NCI-H748 (cell line): ENCODE results near the gene ANTXRL.
A peak's percentile ranks its signal among the peaks of the same experiment; 100 is the strongest.
"Not testable (repeated sequence)": the region's sequence is repeated elsewhere in the genome, so short reads cannot be mapped to it uniquely, and the experiment has no call there.

Experiments
- DNase-seq: peaks from one replicate; lab custom pipeline; 2025; ENCODE audit not compliant: unreplicated experiment; lab: John Stamatoyannopoulos, UW

Gene ANTXRL

GRCh38 chr10:46306516-46307184 lies 19.9 kb downstream of the ANTXRL start:
- no peak for DNase-seq

GRCh38 chr10:46307281-46308112 lies 20.7 kb downstream of the ANTXRL start:
- DNase-seq: no peak

- DNase-seq: no peak
Measured at GRCh38 chr10:46308113-46308415, 21.3 kb downstream of the ANTXRL start.

- DNase-seq: no peak
Measured at GRCh38 chr10:46308666-46309450, 22.1 kb downstream of the ANTXRL start.

GRCh38 chr10:46309511-46310142 lies 22.8 kb downstream of the ANTXRL start:
- DNase-seq: no peak

- no peak for DNase-seq
Measured at GRCh38 chr10:46310143-46310514, 23.3 kb downstream of the ANTXRL start.

GRCh38 chr10:46310851-46311250 lies 24.1 kb downstream of the ANTXRL start:
- no peak for DNase-seq

GRCh38 chr10:46311501-46311951 lies 24.7 kb downstream of the ANTXRL start:
- no peak for DNase-seq

GRCh38 chr10:46311961-46312431 lies 25.2 kb downstream of the ANTXRL start:
- DNase-seq: not testable (repeated sequence)

GRCh38 chr10:46312953-46313352 lies 26.2 kb downstream of the ANTXRL start:
- DNase-seq: no peak

GRCh38 chr10:46314071-46314470 lies 27.3 kb downstream of the ANTXRL start:
- no peak for DNase-seq

GRCh38 chr10:46315071-46315860 lies 28.5 kb downstream of the ANTXRL start:
- peak; percentile 3 for DNase-seq

- DNase-seq: no peak
Measured at GRCh38 chr10:46317370-46317769, 30.6 kb downstream of the ANTXRL start.

- DNase-seq: no peak
Measured at GRCh38 chr10:46317889-46318288, 31.1 kb downstream of the ANTXRL start.

- DNase-seq: peak; percentile 44
Measured at GRCh38 chr10:46318799-46319198, 32.0 kb downstream of the ANTXRL start.

- DNase-seq: no peak
Measured at GRCh38 chr10:46319389-46319788, 32.6 kb downstream of the ANTXRL start.

- no peak for DNase-seq
Measured at GRCh38 chr10:46321770-46322169, 35.0 kb downstream of the ANTXRL start.

- no peak for DNase-seq
Measured at GRCh38 chr10:46323176-46323575, 36.4 kb downstream of the ANTXRL start.

- no peak for DNase-seq
Measured at GRCh38 chr10:46325021-46325420, 38.2 kb downstream of the ANTXRL start.

GRCh38 chr10:46326066-46326465 lies 39.3 kb downstream of the ANTXRL start:
- no peak for DNase-seq
